ENCODE results near the gene USO1.
A peak's percentile ranks its signal among the peaks of the same experiment; 100 is the strongest.
"Not testable (repeated sequence)": the region's sequence is repeated elsewhere in the genome, so short reads cannot be mapped to it uniquely, and the experiment has no call there.

The USO1 gene, protein sequence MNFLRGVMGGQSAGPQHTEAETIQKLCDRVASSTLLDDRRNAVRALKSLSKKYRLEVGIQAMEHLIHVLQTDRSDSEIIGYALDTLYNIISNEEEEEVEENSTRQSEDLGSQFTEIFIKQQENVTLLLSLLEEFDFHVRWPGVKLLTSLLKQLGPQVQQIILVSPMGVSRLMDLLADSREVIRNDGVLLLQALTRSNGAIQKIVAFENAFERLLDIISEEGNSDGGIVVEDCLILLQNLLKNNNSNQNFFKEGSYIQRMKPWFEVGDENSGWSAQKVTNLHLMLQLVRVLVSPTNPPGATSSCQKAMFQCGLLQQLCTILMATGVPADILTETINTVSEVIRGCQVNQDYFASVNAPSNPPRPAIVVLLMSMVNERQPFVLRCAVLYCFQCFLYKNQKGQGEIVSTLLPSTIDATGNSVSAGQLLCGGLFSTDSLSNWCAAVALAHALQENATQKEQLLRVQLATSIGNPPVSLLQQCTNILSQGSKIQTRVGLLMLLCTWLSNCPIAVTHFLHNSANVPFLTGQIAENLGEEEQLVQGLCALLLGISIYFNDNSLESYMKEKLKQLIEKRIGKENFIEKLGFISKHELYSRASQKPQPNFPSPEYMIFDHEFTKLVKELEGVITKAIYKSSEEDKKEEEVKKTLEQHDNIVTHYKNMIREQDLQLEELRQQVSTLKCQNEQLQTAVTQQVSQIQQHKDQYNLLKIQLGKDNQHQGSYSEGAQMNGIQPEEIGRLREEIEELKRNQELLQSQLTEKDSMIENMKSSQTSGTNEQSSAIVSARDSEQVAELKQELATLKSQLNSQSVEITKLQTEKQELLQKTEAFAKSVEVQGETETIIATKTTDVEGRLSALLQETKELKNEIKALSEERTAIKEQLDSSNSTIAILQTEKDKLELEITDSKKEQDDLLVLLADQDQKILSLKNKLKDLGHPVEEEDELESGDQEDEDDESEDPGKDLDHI

GRCh38 chr4:75724066-75724866, at the start of gene USO1:
Gene USO1, plus strand, starts transcription at chr4:75724577. Its CDS starts 243 bp downstream, at chr4:75724820.
- no peaks in the 10 kb centered on the region for H3K9me3 ChIP-seq (ENCODE audit: insufficient read depth, low read depth, low read length)
- H3K4me3 ChIP-seq (ENCODE audit: low read length), result peak within 1 kb of the TSS; percentile 96
- H3K27ac ChIP-seq (ENCODE audit: low read length), result peak within 1 kb of the TSS; percentile 95
- peaks cover 27% of the 10 kb centered on the region for H3K4me1 ChIP-seq (ENCODE audit: insufficient read depth, low read length)
- H3K36me3 ChIP-seq (ENCODE audit: insufficient read depth, low read depth, low read length), result peaks cover 12% of the 10 kb centered on the region
- H3K27me3 ChIP-seq (ENCODE audit: insufficient read depth, low read length), result no peaks in the 10 kb centered on the region
- peak within 1 kb of the TSS; percentile 98 for H3K9ac ChIP-seq (ENCODE audit: low read depth, low read length)

DNA sequence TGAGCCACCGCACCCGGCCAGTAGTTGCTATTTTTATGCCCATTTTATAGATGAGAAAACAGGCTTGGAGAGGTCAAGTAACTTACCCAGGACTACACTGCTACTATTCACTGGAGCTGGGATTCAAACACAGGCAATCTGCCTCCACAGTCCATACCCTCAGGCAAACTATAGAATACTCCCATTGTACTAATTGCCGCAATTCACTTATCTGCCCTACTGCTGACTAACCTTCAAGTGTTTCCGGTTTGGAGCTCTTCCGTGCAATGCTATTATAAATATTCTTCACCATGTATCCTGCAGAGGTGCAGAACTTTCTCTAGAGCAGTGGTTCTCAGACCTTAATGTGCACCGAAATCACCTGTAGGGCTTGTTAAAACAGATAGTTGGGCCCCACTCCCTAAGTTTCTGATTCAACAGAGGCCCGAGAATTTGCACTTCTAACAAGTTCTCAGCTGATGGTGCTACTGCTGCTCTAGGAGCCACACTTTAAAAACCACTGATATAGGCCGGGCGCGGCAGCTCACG, 49.3 kb upstream of the USO1 start:
- Histone ChIP-seq H3K36me3 (ENCODE audit: insufficient read depth, low read depth, low read length) (peaks cover 23% of the 10 kb centered on the region), H3K9ac (ENCODE audit: low read depth, low read length) (no peak overlapping the region), H3K9me3 (ENCODE audit: insufficient read depth, low read depth, low read length) (no peaks in the 10 kb centered on the region), H3K4me3 (ENCODE audit: low read length) (no peak overlapping the region), H3K27me3 (ENCODE audit: insufficient read depth, low read length) (no peaks in the 10 kb centered on the region), H3K4me1 (ENCODE audit: insufficient read depth, low read length) (peaks cover 18% of the 10 kb centered on the region), H3K27ac (ENCODE audit: low read length) (no peak overlapping the region)

- Histone ChIP-seq H3K9me3 (ENCODE audit: insufficient read depth, low read depth, low read length) (no peaks in the 10 kb centered on the region), H3K27ac (ENCODE audit: low read length) (no peak overlapping the region), H3K4me3 (ENCODE audit: low read length) (no peak overlapping the region), H3K36me3 (ENCODE audit: insufficient read depth, low read depth, low read length) (peaks cover 23% of the 10 kb centered on the region), H3K27me3 (ENCODE audit: insufficient read depth, low read length) (no peaks in the 10 kb centered on the region), H3K9ac (ENCODE audit: low read depth, low read length) (no peak overlapping the region), H3K4me1 (ENCODE audit: insufficient read depth, low read length) (peaks cover 9% of the 10 kb centered on the region)
These were observed 45.9 kb upstream of the USO1 start for GRCh38 chr4:75678473-75678872.

GRCh38 chr4:75678965-75679364, 45.4 kb upstream of the USO1 start:
- H3K36me3 ChIP-seq (ENCODE audit: insufficient read depth, low read depth, low read length), result peaks cover 23% of the 10 kb centered on the region
- H3K9me3 ChIP-seq (ENCODE audit: insufficient read depth, low read depth, low read length), result no peaks in the 10 kb centered on the region
- H3K27me3 ChIP-seq (ENCODE audit: insufficient read depth, low read length), result no peaks in the 10 kb centered on the region
- H3K27ac ChIP-seq (ENCODE audit: low read length), result no peak overlapping the region
- H3K4me1 ChIP-seq (ENCODE audit: insufficient read depth, low read length), result peaks cover 7% of the 10 kb centered on the region
- no peak overlapping the region for H3K9ac ChIP-seq (ENCODE audit: low read depth, low read length)
- no peak overlapping the region for H3K4me3 ChIP-seq (ENCODE audit: low read length)

DNA sequence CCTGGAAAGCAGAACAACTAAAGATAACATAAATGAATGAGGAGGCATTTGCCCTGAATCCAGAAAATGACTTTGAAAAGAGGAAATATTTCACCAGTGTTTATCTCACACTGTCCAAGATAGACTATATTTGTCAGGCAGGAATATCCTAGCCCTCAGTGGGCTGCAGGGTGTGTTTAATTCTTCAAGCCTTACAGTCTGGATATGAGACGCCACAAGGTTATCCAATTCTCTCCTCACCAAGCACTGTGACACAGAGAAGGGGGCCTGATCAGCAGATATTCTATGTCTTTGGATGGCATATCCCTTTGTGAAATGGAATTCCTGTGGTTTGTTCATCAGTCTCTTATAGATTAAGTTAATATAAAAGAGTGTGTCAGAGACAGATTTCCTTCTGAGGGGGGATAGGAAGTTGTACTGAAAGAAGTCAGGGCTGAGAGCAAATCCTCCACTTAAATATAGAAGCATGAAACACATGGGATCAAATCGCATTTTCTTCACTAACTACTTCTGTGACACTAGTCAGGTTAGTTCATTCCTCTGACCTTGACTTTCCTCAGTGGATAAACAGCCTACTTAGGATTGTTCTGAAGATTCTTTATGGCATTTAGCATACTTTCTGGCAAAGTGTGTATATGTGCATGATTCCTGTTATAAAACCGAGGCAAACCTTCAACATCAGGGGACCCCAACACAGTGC, 44.4 kb upstream of the USO1 start:
- Histone ChIP-seq H3K27me3 (ENCODE audit: insufficient read depth, low read length) (no peaks in the 10 kb centered on the region), H3K4me3 (ENCODE audit: low read length) (no peak overlapping the region), H3K9ac (ENCODE audit: low read depth, low read length) (no peak overlapping the region), H3K36me3 (ENCODE audit: insufficient read depth, low read depth, low read length) (peaks cover 23% of the 10 kb centered on the region), H3K4me1 (ENCODE audit: insufficient read depth, low read length) (peaks cover 3% of the 10 kb centered on the region; the same call in 1 of the 2 replicates), H3K9me3 (ENCODE audit: insufficient read depth, low read depth, low read length) (no peaks in the 10 kb centered on the region), H3K27ac (ENCODE audit: low read length) (no peak overlapping the region)

DNA sequence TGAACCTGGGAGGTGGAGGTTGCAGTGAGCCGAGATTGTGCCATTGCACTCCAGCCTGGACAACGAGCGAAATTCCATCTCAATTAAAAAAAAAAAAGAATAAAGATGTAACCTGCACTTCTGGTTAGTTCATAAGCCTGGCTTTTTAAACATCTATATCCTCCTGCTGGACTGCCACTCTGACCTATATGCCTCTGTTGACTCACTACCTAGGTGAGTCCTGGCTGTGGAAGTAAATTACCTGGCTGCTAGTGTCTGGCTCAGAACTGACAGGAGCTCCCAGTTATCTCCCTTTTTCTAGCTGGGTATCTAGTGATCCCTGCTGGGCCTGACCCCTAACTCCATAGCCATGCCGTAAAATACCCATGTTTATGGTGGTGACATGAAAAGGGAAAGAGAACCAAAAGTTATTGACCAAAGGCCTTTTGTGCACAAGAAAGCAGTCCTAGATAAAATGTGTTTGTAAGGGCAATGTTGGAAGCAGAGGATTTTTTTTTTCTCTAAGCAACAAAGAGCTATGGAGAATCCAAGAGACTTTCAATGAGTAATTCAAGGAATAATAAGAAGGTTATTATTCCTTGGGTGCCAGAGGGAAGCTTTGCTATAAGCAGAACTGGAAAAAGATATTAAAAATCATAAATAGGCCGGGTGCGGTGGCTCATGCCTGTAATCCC, 40.8 kb upstream of the USO1 start:
- Histone ChIP-seq H3K9me3 (ENCODE audit: insufficient read depth, low read depth, low read length) (no peaks in the 10 kb centered on the region), H3K27me3 (ENCODE audit: insufficient read depth, low read length) (no peaks in the 10 kb centered on the region), H3K27ac (ENCODE audit: low read length) (no peak overlapping the region)

DNA sequence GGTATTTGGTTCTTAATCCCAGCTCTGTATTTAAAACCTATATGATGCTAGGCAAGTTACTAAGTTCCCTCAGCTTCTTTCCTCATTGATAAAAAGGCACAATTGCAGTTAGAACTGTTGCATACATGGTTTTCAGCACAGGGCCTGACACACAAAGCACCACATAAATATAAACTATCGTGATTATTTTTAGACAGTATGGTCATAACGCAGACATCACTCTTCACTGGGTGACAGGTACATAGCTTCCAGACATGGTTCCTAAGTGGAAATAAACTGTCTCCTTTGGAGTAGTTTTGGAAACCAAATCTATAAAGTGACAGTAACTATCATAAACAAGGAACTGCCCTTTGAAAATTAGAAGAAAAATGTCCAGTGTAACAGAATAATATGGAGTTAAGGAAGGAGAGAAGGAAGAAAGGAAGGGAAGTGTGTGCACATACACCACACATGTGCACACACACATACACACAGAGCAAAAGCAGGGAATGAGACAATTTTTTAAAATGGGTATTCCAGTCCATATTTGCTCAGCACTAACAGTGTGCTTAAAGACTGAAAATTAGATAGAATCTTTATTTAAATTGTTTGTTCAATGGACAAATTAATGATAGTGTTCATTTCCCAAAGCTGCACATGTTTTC, 38.7 kb upstream of the USO1 start:
- H3K27me3 ChIP-seq (ENCODE audit: insufficient read depth, low read length), result no peaks in the 10 kb centered on the region
- peaks cover 41% of the 10 kb centered on the region for H3K36me3 ChIP-seq (ENCODE audit: insufficient read depth, low read depth, low read length)
- no peak overlapping the region for H3K9ac ChIP-seq (ENCODE audit: low read depth, low read length)
- no peak overlapping the region for H3K27ac ChIP-seq (ENCODE audit: low read length)
- H3K9me3 ChIP-seq (ENCODE audit: insufficient read depth, low read depth, low read length), result no peaks in the 10 kb centered on the region
- no peaks in the 10 kb centered on the region for H3K4me1 ChIP-seq (ENCODE audit: insufficient read depth, low read length)
- no peak overlapping the region for H3K4me3 ChIP-seq (ENCODE audit: low read length)

More for the DNA sequence above, 40.8 kb upstream of the USO1 start:
- Histone ChIP-seq H3K4me1 (ENCODE audit: insufficient read depth, low read length) (no peaks in the 10 kb centered on the region), H3K9ac (ENCODE audit: low read depth, low read length) (no peak overlapping the region), H3K36me3 (ENCODE audit: insufficient read depth, low read depth, low read length) (peaks cover 35% of the 10 kb centered on the region), H3K4me3 (ENCODE audit: low read length) (no peak overlapping the region)

- Histone ChIP-seq H3K4me1 (ENCODE audit: insufficient read depth, low read length) (no peaks in the 10 kb centered on the region), H3K36me3 (ENCODE audit: insufficient read depth, low read depth, low read length) (peaks cover 48% of the 10 kb centered on the region), H3K9ac (ENCODE audit: low read depth, low read length) (no peak overlapping the region), H3K27me3 (ENCODE audit: insufficient read depth, low read length) (no peaks in the 10 kb centered on the region), H3K27ac (ENCODE audit: low read length) (no peak overlapping the region), H3K9me3 (ENCODE audit: insufficient read depth, low read depth, low read length) (no peaks in the 10 kb centered on the region), H3K4me3 (ENCODE audit: low read length) (no peak overlapping the region)
These were observed 38.0 kb upstream of the USO1 start for GRCh38 chr4:75686346-75686745.

GRCh38 chr4:75687125-75687524, 37.3 kb upstream of the USO1 start:
- H3K4me1 ChIP-seq (ENCODE audit: insufficient read depth, low read length); H3K4me3 ChIP-seq (ENCODE audit: low read length); H3K9me3 ChIP-seq (ENCODE audit: insufficient read depth, low read depth, low read length); H3K9ac ChIP-seq (ENCODE audit: low read depth, low read length); H3K27ac ChIP-seq (ENCODE audit: low read length); H3K27me3 ChIP-seq (ENCODE audit: insufficient read depth, low read length): not testable (repeated sequence)
- H3K36me3 ChIP-seq (ENCODE audit: insufficient read depth, low read depth, low read length), result peaks cover 56% of the 10 kb centered on the region

DNA sequence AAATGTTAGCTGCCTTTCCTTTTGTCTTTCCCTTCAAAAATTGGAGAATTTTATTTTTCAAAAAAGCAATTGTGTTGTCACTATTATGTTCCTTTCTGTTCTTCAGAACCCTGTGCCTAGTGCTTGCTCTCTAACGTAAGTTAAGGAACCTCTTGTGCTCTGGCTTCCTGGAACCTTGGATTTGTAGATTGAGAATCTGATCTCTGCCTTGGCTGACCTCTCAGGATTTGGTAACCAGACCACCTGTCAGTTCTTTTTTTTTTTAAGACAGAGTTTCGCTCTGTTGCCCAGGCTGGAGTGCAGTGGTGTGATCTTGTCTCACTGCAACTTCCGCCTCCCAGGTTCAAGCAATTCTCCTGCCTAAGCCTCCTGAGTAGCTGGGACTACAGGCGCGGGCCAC, 32.3 kb upstream of the USO1 start:
- H3K9ac ChIP-seq (ENCODE audit: low read depth, low read length); H3K27me3 ChIP-seq (ENCODE audit: insufficient read depth, low read length); H3K9me3 ChIP-seq (ENCODE audit: insufficient read depth, low read depth, low read length); H3K4me1 ChIP-seq (ENCODE audit: insufficient read depth, low read length); H3K4me3 ChIP-seq (ENCODE audit: low read length); H3K27ac ChIP-seq (ENCODE audit: low read length): not testable (repeated sequence)
- peaks cover 73% of the 10 kb centered on the region for H3K36me3 ChIP-seq (ENCODE audit: insufficient read depth, low read depth, low read length)
